ENCODE measurements around the gene MME. TPM values are rescaled to one million over a fixed set of nuclear protein-coding genes. Genes with fewer than 3 reads are reported as not detected.

MME gene
- total RNA-seq, 1 donor, result 102 TPM

GRCh38 chr3:155232605-155233004 lies 152.5 kb downstream of the MME start:
- Histone ChIP-seq H2AFZ (ENCODE audit: low read length) (peak overlapping the region; percentile 35), H3K27ac (ENCODE audit: low read depth, low read length) (peak overlapping the region; percentile 78), H3K4me2 (ENCODE audit: insufficient read depth, low read length) (peak overlapping the region; percentile 52), H3K9me3 (ENCODE audit: low read depth, low read length) (no peaks in the 10 kb centered on the region), H3K4me3 (ENCODE audit: insufficient read depth, low read length) (no peak overlapping the region), H3K27me3 (ENCODE audit: insufficient read depth, low read length) (no peaks in the 10 kb centered on the region), H4K20me1 (ENCODE audit: insufficient read depth, low read length) (no peaks in the 10 kb centered on the region), H3K4me1 (ENCODE audit: insufficient read depth, low read length) (peaks cover 21% of the 10 kb centered on the region), H3K36me3 (ENCODE audit: insufficient read depth, low read length) (no peaks in the 10 kb centered on the region), H3K79me2 (ENCODE audit: insufficient read depth, low read length) (no peaks in the 10 kb centered on the region)
- no peak for DNase-seq (ENCODE audit: insufficient read length, low spot score, missing footprints)
- TF ChIP-seq CTCF (IDR thresholded peaks at IDR 0.05; ENCODE audit: extremely low read depth, low read depth, low read length), result no peak

DNA sequence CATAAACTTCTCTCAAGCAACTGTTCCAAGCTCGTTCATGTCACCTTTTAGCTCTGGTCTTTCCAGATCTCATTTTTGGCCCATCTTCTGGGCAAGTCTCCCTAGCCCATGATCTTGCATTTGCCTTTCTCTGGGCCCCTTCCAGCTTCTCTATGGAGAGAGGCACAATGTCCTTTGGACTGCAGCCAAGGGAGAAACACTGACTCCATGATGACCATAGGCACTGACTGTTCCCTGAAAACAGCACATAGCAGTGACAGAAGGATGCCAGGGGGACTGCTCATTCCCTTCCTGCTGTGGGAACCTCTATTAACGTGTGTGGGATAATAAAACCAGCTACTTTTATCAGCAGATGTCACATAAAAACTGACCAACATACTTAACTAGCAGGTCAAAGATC lies 153.1 kb downstream of the MME start:
- peak; percentile 54 for DNase-seq (ENCODE audit: insufficient read length, low spot score, missing footprints)
- Histone ChIP-seq H2AFZ (ENCODE audit: low read length) (peak overlapping the region; percentile 57), H3K27ac (ENCODE audit: low read depth, low read length) (peak overlapping the region; percentile 78), H3K27me3 (ENCODE audit: insufficient read depth, low read length) (no peaks in the 10 kb centered on the region), H3K4me2 (ENCODE audit: insufficient read depth, low read length) (peak overlapping the region; percentile 52), H3K4me1 (ENCODE audit: insufficient read depth, low read length) (peaks cover 21% of the 10 kb centered on the region), H4K20me1 (ENCODE audit: insufficient read depth, low read length) (no peaks in the 10 kb centered on the region), H3K36me3 (ENCODE audit: insufficient read depth, low read length) (no peaks in the 10 kb centered on the region), H3K79me2 (ENCODE audit: insufficient read depth, low read length) (no peaks in the 10 kb centered on the region), H3K4me3 (ENCODE audit: insufficient read depth, low read length) (no peak overlapping the region), H3K9me3 (ENCODE audit: low read depth, low read length) (no peaks in the 10 kb centered on the region)
- no peak for TF ChIP-seq CTCF (IDR thresholded peaks at IDR 0.05; ENCODE audit: extremely low read depth, low read depth, low read length)

Other genes with a start within 250 kb of the MME start
- gene STRIT1, start 213.4 kb downstream of the MME start, total RNA-seq, result not detected in 2 replicates